Activated naive CD4-positive, alpha-beta T cell (primary cell): ENCODE measurements around the gene SLC7A8.
"Not testable (repeated sequence)": the region's sequence is repeated elsewhere in the genome, so short reads cannot be mapped to it uniquely, and the experiment has no call there.

Experiments
- DNase-seq, 4 experiments: peaks; one replicate each; lab custom pipeline; 2025; lab: John Stamatoyannopoulos, UW

The SLC7A8 gene

GRCh38 chr14:23183479-23183878, at the start of gene SLC7A8:
Gene SLC7A8, minus strand, starts transcription at chr14:23183660. Its CDS starts 746 bp downstream, at chr14:23182914.
- no peak for DNase-seq

- not testable (repeated sequence) for DNase-seq
These were observed 48.9 kb upstream of the SLC7A8 start for GRCh38 chr14:23232241-23232808.

GRCh38 chr14:23228812-23229211, 45.4 kb upstream of the SLC7A8 start:
- DNase-seq, result no peak

GRCh38 chr14:23227566-23227965, 44.1 kb upstream of the SLC7A8 start:
- DNase-seq, result no peak

- not testable (repeated sequence) for DNase-seq
These were observed 41.5 kb upstream of the SLC7A8 start for GRCh38 chr14:23224958-23225357.

- DNase-seq, result no peak
These were observed 35.6 kb upstream of the SLC7A8 start for GRCh38 chr14:23219075-23219474.

GRCh38 chr14:23217032-23218020, 33.9 kb upstream of the SLC7A8 start:
- DNase-seq, result no peak

GRCh38 chr14:23215421-23215820, 32.0 kb upstream of the SLC7A8 start:
- DNase-seq, result no peak

- DNase-seq, result no peak
These were observed 26.4 kb upstream of the SLC7A8 start for GRCh38 chr14:23209651-23210423.

- no peak for DNase-seq
These were observed 24.9 kb upstream of the SLC7A8 start for GRCh38 chr14:23208324-23208723.

- DNase-seq, result no peak
These were observed 23.7 kb upstream of the SLC7A8 start for GRCh38 chr14:23207146-23207540.

- no peak for DNase-seq
These were observed 23.1 kb upstream of the SLC7A8 start for GRCh38 chr14:23206422-23207145.

- DNase-seq, result no peak
These were observed 18.5 kb upstream of the SLC7A8 start for GRCh38 chr14:23202001-23202400.

- not testable (repeated sequence) for DNase-seq
These were observed 15.7 kb upstream of the SLC7A8 start for GRCh38 chr14:23199141-23199540.

GRCh38 chr14:23196487-23196886, 13.0 kb upstream of the SLC7A8 start:
- not testable (repeated sequence) for DNase-seq

- no peak for DNase-seq
These were observed 12.2 kb upstream of the SLC7A8 start for GRCh38 chr14:23195552-23196101.

GRCh38 chr14:23193432-23193831, 10.0 kb upstream of the SLC7A8 start:
- DNase-seq, result no peak

- no peak for DNase-seq
These were observed 4.5 kb upstream of the SLC7A8 start for GRCh38 chr14:23187925-23188324.

GRCh38 chr14:23186913-23187654, 3.6 kb upstream of the SLC7A8 start:
- DNase-seq, result no peak

GRCh38 chr14:23185063-23185462, 1.6 kb upstream of the SLC7A8 start:
- DNase-seq, result no peak

- no peak for DNase-seq
These were observed 346 bp downstream of the SLC7A8 start for GRCh38 chr14:23183158-23183470.
